Raji (cell line): ENCODE data around the gene KRTAP13-1.

Experiments used
- POLR2A ChIP-seq: IDR thresholded peaks from 2 replicates; pipeline ENCODE4 v1.6.1; 2011; ENCODE audit warnings: low read depth, low read length, control low read depth; ENCODE audit not compliant: insufficient read depth

KRTAP13-1 gene

GRCh38 chr21:30395731-30396130 lies at the start of gene KRTAP13-1:
Gene KRTAP13-1, plus strand, starts transcription at chr21:30396031. Its CDS starts 56 bp downstream, at chr21:30396087.
- TF ChIP-seq POLR2A, result no peak

- no peak for TF ChIP-seq POLR2A
Observed at GRCh38 chr21:30348506-30348905, 47.3 kb upstream of the KRTAP13-1 start, which contains the start of gene KRTAP23-1. Gene KRTAP23-1, minus strand, starts transcription at chr21:30348606. Its CDS starts 0 bp downstream, at chr21:30348606.

- no peak for TF ChIP-seq POLR2A
Observed at GRCh38 chr21:30349572-30349971, 46.3 kb upstream of the KRTAP13-1 start.

GRCh38 chr21:30351534-30351933 lies 44.3 kb upstream of the KRTAP13-1 start:
- no peak for TF ChIP-seq POLR2A

GRCh38 chr21:30354308-30355005 lies 41.4 kb upstream of the KRTAP13-1 start:
- TF ChIP-seq POLR2A, result no peak

- TF ChIP-seq POLR2A, result no peak
Observed at GRCh38 chr21:30355906-30356305, 39.9 kb upstream of the KRTAP13-1 start.

GRCh38 chr21:30372139-30372770 lies 23.6 kb upstream of the KRTAP13-1 start, which contains the start of gene KRTAP13-2:
Gene KRTAP13-2, minus strand, starts transcription at chr21:30372271. Its CDS starts 58 bp downstream, at chr21:30372213.
- TF ChIP-seq POLR2A, result no peak

GRCh38 chr21:30382201-30382600 lies 13.6 kb upstream of the KRTAP13-1 start:
- no peak for TF ChIP-seq POLR2A

GRCh38 chr21:30391492-30392025 lies 4.3 kb upstream of the KRTAP13-1 start:
- no peak for TF ChIP-seq POLR2A

- TF ChIP-seq POLR2A, result no peak
Observed at GRCh38 chr21:30408782-30409494, 13.1 kb downstream of the KRTAP13-1 start.

GRCh38 chr21:30415993-30416392 lies 20.2 kb downstream of the KRTAP13-1 start:
- no peak for TF ChIP-seq POLR2A

- no peak for TF ChIP-seq POLR2A
Observed at GRCh38 chr21:30425826-30426225, 30.0 kb downstream of the KRTAP13-1 start, which contains the start of gene KRTAP13-3. Gene KRTAP13-3, minus strand, starts transcription at chr21:30425926. Its CDS starts 14 bp downstream, at chr21:30425912.

GRCh38 chr21:30426731-30427130 lies 30.9 kb downstream of the KRTAP13-1 start:
- TF ChIP-seq POLR2A, result no peak

- TF ChIP-seq POLR2A, result no peak
Observed at GRCh38 chr21:30430170-30430655, 34.4 kb downstream of the KRTAP13-1 start, which contains the start of gene KRTAP13-4. Gene KRTAP13-4, plus strand, starts transcription at chr21:30430220. Its CDS starts 56 bp downstream, at chr21:30430276.
